GM12874 (cell line): ENCODE results near the gene COLEC11.

ENCODE experiments used
- CTCF ChIP-seq: IDR thresholded peaks from 2 replicates; pipeline ENCODE4 v1.5.1; 2011; ENCODE audit warnings: low read depth, mild to moderate bottlenecking, control low read depth, low read length, moderate library complexity; ENCODE audit not compliant: insufficient read depth

The COLEC11 gene

GRCh38 chr2:3580449-3580848 lies 14.5 kb upstream of the COLEC11 start:
- no peak for TF ChIP-seq CTCF

GRCh38 chr2:3581367-3582262 lies 13.3 kb upstream of the COLEC11 start:
- no peak for TF ChIP-seq CTCF

- no peak for TF ChIP-seq CTCF
Observed at GRCh38 chr2:3584076-3584475, 10.8 kb upstream of the COLEC11 start.

- TF ChIP-seq CTCF = no peak
Observed at GRCh38 chr2:3584608-3585260, 10.2 kb upstream of the COLEC11 start.

GRCh38 chr2:3585261-3586109 lies 9.4 kb upstream of the COLEC11 start:
- no peak for TF ChIP-seq CTCF

GRCh38 chr2:3586220-3586619 lies 8.7 kb upstream of the COLEC11 start:
- no peak for TF ChIP-seq CTCF

- TF ChIP-seq CTCF = no peak
Observed at GRCh38 chr2:3587021-3587420, 7.9 kb upstream of the COLEC11 start.
